NT2/D1 (cell line): ENCODE data around the gene CCDC91.

Experiments used
- YY1 ChIP-seq: IDR thresholded peaks from 2 replicates; pipeline ENCODE4 v1.6.1; 2011; ENCODE audit not compliant: insufficient read length, insufficient read depth
- ZNF274 ChIP-seq: IDR thresholded peaks from 2 replicates; pipeline ENCODE4 v1.6.1; 2011; ENCODE audit warnings: mild to moderate bottlenecking, low read depth, low read length

DNA sequence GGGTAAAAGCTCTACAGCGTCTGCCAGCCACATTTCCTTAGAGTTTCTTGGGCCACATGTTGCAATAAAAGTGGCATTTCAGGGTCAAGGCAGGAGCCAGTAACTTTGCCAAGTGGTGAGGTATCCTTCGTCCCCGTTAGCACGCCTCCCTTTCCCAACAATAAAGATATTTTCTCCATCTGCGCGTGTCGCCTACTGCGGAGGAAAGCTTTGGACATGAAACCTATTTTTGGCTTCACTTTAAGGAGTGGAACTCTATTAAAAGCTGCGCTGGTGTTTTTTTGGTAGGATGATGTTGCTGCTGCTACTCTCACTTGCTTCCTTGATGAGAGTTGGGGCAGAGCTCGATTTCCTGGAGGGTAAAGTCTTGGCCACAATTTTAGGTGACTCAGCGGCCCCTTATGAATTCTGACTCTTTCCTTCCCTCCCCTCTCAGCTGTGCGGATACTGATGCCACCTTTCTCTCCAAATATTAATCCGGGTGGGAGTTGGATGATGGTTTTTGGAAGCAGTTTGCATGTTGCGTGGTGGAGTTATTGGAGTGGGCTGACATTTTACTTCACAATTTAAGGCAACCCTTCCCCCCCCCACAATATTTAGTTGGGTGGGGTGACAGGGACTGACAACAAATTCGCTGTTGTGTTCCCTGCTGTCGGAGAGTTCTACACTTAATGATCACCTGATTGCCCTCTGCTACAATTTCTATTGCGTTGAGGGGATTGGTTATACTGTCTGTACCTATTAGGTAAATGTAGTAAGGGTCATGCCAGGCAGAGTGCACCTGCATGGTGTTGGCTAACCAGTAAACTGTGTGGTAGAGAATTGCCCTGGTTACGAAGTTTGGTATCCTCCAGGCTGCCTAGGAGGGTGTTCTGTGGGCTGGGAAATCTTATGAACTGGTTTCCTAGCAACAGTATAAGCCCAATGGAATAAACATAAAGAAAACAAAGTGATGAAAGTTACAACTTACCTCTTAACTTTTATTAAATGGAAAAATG is 1.1 kb downstream of the CCDC91 start:
- TF ChIP-seq YY1 (no peak), ZNF274 (no peak)
